ENCODE results near the gene MYO7A. TPM values are rescaled to one million over a fixed set of nuclear protein-coding genes. Genes with fewer than 3 reads are reported as not detected.

The MYO7A gene
- total RNA-seq, 1 experiment from 2014 or later, result 0.26 TPM

DNA sequence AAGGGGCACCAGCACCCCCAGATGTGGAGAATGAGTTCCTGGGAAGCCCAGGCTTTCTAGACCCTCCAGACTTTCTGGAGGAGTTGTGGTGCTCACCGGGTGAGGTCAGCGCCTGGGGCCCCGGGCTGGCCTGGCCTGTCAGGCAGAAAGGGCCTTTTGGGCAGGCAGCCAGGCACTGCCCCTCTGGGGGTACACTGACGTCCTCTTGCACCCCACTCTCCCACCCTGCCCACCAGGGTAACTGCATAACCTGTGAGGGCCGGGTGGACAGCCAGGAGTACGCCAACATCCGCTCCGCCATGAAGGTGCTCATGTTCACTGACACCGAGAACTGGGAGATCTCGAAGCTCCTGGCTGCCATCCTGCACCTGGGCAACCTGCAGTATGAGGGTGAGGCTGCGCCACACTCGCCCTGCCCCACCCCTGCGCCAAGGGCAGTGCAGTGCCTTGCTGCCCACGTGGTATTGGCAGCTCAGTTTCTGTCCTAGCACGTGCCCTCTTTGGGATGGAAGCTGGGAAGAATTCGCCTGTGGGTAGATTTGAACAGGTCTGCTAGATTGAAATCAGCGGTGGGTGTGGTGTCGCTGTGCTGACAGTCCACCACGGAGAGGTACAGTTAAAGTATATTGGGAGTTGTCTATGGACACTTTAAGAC lies 30.1 kb downstream of the MYO7A start:
- TF ChIP-seq CTCF (IDR thresholded peaks at IDR 0.05; ENCODE audit: unreplicated experiment), result no peak
- H3K27me3 Mint-ChIP-seq (ENCODE audit: insufficient read depth, unreplicated experiment), result peaks cover 32% of the 10 kb centered on the region
- intact Hi-C loops (cut with micrococcal nuclease), result no loop called here
- ChIA-PET POLR2A (no interaction called here), CTCF (interaction anchor here (1.2 kb wide), 1 partner anchor 31 kb away, joined by 4 read pairs; the partner anchor contains the start of gene MYO7A)
- no peaks in the 10 kb centered on the region for H3K9me3 Mint-ChIP-seq (ENCODE audit: unreplicated experiment)
- H3K4me1 Mint-ChIP-seq (ENCODE audit: insufficient read depth, unreplicated experiment), result no peaks in the 10 kb centered on the region
- no TSS peak for BruUV-seq (replicated peaks)
- H3K4me3 Mint-ChIP-seq (ENCODE audit: unreplicated experiment), result no peak overlapping the region
- DNase-seq (ENCODE audit: unreplicated experiment), result no peak
- H3K27ac Mint-ChIP-seq (ENCODE audit: low read depth, unreplicated experiment), result no peak overlapping the region
- no peaks in the 10 kb centered on the region for H3K36me3 Mint-ChIP-seq (ENCODE audit: insufficient read depth, unreplicated experiment)

GRCh38 chr11:77159219-77159936 lies 31.3 kb downstream of the MYO7A start:
- no peak overlapping the region for H3K27ac Mint-ChIP-seq (ENCODE audit: low read depth, unreplicated experiment)

GRCh38 chr11:77159937-77160495 lies 32.0 kb downstream of the MYO7A start:
- no peaks in the 10 kb centered on the region for H3K4me1 Mint-ChIP-seq (ENCODE audit: insufficient read depth, unreplicated experiment)
- DNase-seq (ENCODE audit: unreplicated experiment), result no peak
- POLR2A ChIA-PET, result no interaction called here
- intact Hi-C loops (cut with micrococcal nuclease), result no loop called here
- no peak for TF ChIP-seq CTCF (IDR thresholded peaks at IDR 0.05; ENCODE audit: unreplicated experiment)
- no peaks in the 10 kb centered on the region for H3K9me3 Mint-ChIP-seq (ENCODE audit: unreplicated experiment)
- no peaks in the 10 kb centered on the region for H3K36me3 Mint-ChIP-seq (ENCODE audit: insufficient read depth, unreplicated experiment)
- BruUV-seq (replicated peaks), result no TSS peak
- CTCF ChIA-PET, result no interaction called here
- H3K4me3 Mint-ChIP-seq (ENCODE audit: unreplicated experiment), result no peak overlapping the region
- peaks cover 21% of the 10 kb centered on the region for H3K27me3 Mint-ChIP-seq (ENCODE audit: insufficient read depth, unreplicated experiment)
- H3K27ac Mint-ChIP-seq (ENCODE audit: low read depth, unreplicated experiment), result no peak overlapping the region

More at GRCh38 chr11:77159219-77159936, 31.3 kb downstream of the MYO7A start:
- Mint-ChIP-seq H3K9me3 (ENCODE audit: unreplicated experiment) (no peaks in the 10 kb centered on the region), H3K36me3 (ENCODE audit: insufficient read depth, unreplicated experiment) (no peaks in the 10 kb centered on the region), H3K4me1 (ENCODE audit: insufficient read depth, unreplicated experiment) (no peaks in the 10 kb centered on the region), H3K4me3 (ENCODE audit: unreplicated experiment) (no peak overlapping the region), H3K27me3 (ENCODE audit: insufficient read depth, unreplicated experiment) (peaks cover 21% of the 10 kb centered on the region)
- no peak for DNase-seq (ENCODE audit: unreplicated experiment)
- intact Hi-C loops (cut with micrococcal nuclease), result no loop called here
- CTCF ChIA-PET, result interaction anchor here (1.2 kb wide), 1 partner anchor 32 kb away, joined by 4 read pairs; the partner anchor contains the start of gene MYO7A
- BruUV-seq (replicated peaks), result no TSS peak
- POLR2A ChIA-PET, result no interaction called here
- TF ChIP-seq CTCF (IDR thresholded peaks at IDR 0.05; ENCODE audit: unreplicated experiment), result no peak

- POLR2A ChIA-PET, result no interaction called here
- DNase-seq (ENCODE audit: unreplicated experiment), result no peak
- Mint-ChIP-seq H3K4me1 (ENCODE audit: insufficient read depth, unreplicated experiment) (no peaks in the 10 kb centered on the region), H3K36me3 (ENCODE audit: insufficient read depth, unreplicated experiment) (no peaks in the 10 kb centered on the region), H3K27me3 (ENCODE audit: insufficient read depth, unreplicated experiment) (peaks cover 21% of the 10 kb centered on the region), H3K9me3 (ENCODE audit: unreplicated experiment) (no peaks in the 10 kb centered on the region), H3K27ac (ENCODE audit: low read depth, unreplicated experiment) (no peak overlapping the region), H3K4me3 (ENCODE audit: unreplicated experiment) (no peak overlapping the region)
- no TSS peak for BruUV-seq (replicated peaks)
- no peak for TF ChIP-seq CTCF (IDR thresholded peaks at IDR 0.05; ENCODE audit: unreplicated experiment)
- intact Hi-C loops (cut with micrococcal nuclease), result no loop called here
- CTCF ChIA-PET, result interaction anchor here (0.6 kb wide), 1 partner anchor 1586 kb away, joined by 3 read pairs; no protein-coding TSS in a partner anchor
These were observed 35.2 kb downstream of the MYO7A start for GRCh38 chr11:77163271-77163670.

All from MCF 10A (cell line).